ENCODE data around the gene LPCAT3.

The LPCAT3 gene

DNA sequence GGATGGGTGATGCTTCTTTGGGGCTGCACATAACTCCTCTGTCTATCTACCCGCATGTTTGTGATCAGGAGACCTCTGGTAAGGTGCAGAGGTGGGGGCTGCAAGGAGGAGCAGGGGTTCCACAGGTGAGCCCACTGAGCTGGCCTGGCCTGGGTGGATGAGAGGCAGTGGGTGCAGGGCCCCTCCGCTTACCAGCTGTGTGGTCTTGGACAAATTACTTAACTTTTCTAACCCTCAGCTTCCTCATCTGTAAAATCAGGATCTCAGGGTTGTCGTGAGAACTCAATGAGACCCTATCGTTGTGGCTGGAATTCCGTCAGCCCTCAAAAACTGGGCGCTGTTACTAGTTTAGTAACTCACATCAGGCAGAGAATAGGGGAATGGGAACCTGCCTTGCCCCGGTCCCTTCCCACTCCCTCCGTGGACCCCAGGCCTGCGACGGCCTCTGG, 59.6 kb downstream of the LPCAT3 start:
- POLR2A ChIA-PET = interaction anchor here (0.9 to 13.3 kb wide), 4 partner anchors 13 to 93 kb away, joined by 3 to 450 read pairs (median 4); partner anchors contain the start of genes C12orf57 and RNU7-1
- CTCF ChIA-PET = interaction anchor here (0.5 to 1.0 kb wide), 3 partner anchors 14 to 186 kb away, joined by 4 to 8 read pairs (median 5); no protein-coding TSS in a partner anchor
- no peak for TF ChIP-seq HDGF (IDR thresholded peaks at IDR 0.05; ENCODE audit: borderline replicate concordance)
- no peak for TF ChIP-seq SP1 (IDR thresholded peaks at IDR 0.05)
- no peak for TF ChIP-seq ELF4 (IDR thresholded peaks at IDR 0.05)
- TF ChIP-seq, protein P1, sequence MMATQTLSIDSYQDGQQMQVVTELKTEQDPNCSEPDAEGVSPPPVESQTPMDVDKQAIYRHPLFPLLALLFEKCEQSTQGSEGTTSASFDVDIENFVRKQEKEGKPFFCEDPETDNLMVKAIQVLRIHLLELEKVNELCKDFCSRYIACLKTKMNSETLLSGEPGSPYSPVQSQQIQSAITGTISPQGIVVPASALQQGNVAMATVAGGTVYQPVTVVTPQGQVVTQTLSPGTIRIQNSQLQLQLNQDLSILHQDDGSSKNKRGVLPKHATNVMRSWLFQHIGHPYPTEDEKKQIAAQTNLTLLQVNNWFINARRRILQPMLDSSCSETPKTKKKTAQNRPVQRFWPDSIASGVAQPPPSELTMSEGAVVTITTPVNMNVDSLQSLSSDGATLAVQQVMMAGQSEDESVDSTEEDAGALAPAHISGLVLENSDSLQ (IDR thresholded peaks at IDR 0.05) = no peak
- no peak for DNase-seq (ENCODE audit: extremely low spot score)

DNA sequence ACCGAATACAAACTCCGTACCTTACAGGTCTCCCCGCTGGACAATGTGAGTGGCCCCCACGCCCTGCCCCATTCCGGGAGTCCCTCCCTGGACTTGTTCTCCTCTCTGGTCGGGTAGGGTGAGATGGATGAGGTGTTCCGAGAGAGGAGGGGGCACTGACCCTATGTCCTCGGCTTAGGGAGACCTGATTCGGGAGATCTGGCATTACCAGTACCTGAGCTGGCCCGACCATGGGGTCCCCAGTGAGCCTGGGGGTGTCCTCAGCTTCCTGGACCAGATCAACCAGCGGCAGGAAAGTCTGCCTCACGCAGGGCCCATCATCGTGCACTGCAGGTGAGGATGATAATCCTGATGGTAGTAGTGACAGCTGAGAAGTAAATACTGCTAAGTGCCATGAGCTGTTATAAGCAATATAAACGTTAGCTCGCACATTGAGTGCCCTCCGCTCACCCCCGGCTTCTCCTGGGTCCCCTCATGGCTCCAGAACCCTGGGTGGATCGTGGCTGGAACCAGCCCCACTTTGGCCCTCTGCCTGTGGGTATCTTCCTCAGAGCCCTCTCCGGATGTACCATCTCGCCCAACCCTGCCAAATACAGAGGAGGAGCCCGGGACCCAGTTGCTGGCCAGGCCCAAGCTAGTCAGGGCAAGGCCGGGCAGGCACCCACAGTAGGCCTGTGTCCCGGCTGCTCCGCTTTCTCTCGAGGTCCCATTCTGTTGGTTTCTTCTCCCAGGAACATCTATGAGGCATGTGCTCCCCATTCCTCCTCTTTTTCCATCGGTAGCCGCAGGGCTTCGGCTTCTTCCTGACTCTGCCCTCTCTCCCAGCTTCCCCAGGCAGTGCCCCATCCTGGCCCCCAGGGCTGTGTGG, 60.3 kb downstream of the LPCAT3 start:
- TF ChIP-seq L3MBTL2 (conservative IDR thresholded peaks at IDR 0.05) (no peak), NFRKB (IDR thresholded peaks at IDR 0.05) (no peak), SUZ12 (IDR thresholded peaks at IDR 0.05) (no peak), FOXK2 (IDR thresholded peaks at IDR 0.05) (no peak), LEF1 (IDR thresholded peaks at IDR 0.05; ENCODE audit: borderline replicate concordance) (no peak), ELF4 (IDR thresholded peaks at IDR 0.05) (no peak), BHLHE40 (IDR thresholded peaks at IDR 0.05; ENCODE audit: borderline replicate concordance) (no peak)
- TF ChIP-seq, protein P1 (IDR thresholded peaks at IDR 0.05) = no peak
- DNase-seq (ENCODE audit: extremely low spot score) = no peak
- POLR2A ChIA-PET = interaction anchor here (0.9 to 13.3 kb wide), 3 partner anchors 12 to 89 kb away, joined by 3 to 450 read pairs (median 4); partner anchors contain the start of genes C12orf57 and RNU7-1
- CTCF ChIA-PET = interaction anchor here (0.5 to 1.0 kb wide), 3 partner anchors 13 to 186 kb away, joined by 4 to 8 read pairs (median 5); no protein-coding TSS in a partner anchor

DNA sequence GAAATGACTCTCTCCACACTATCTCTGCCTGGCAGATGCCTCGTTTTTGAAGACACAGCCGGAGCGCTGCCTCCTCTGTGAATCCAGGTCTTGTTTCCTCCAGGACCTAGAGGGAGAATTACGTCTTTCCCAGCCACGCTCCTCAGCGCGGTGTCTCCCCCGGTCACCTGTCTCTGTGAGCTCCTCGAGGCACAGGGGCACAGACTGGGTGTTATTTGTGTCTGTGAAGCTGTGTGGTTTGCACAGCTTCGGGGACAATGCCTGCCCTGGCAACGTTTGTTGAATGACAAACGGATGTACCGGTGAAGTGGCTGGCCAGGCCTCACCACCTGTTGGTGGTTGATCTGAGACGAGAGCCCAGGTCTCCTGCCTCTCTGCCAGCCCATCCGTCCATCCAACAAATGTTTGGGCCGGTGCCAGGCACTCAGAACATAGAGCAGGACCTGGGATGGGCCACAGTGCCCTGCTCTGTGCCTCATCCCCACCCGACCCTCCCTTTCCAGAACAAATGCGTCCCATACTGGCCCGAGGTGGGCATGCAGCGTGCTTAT, 61.0 kb downstream of the LPCAT3 start:
- ChIA-PET POLR2A (interaction anchor here (0.7 to 13.3 kb wide), 4 partner anchors 9 to 20 kb away, joined by 3 to 450 read pairs (median 4); partner anchors contain the start of genes C12orf57 and RNU7-1), CTCF (interaction anchor here (1.2 kb wide), 1 partner anchor 13 kb away, joined by 5 read pairs; the partner anchor contains the start of genes C12orf57 and RNU7-1)
- TF ChIP-seq CTBP1 (IDR thresholded peaks at IDR 0.05; ENCODE audit: borderline replicate concordance) (no peak), FOXK2 (IDR thresholded peaks at IDR 0.05) (no peak), ZNF384 (IDR thresholded peaks at IDR 0.05) (no peak), LEF1 (IDR thresholded peaks at IDR 0.05; ENCODE audit: borderline replicate concordance) (no peak), SUZ12 (IDR thresholded peaks at IDR 0.05) (no peak), BHLHE40 (IDR thresholded peaks at IDR 0.05; ENCODE audit: borderline replicate concordance) (no peak), ARNT (IDR thresholded peaks at IDR 0.05) (no peak), ELF4 (IDR thresholded peaks at IDR 0.05) (no peak), HDGF (IDR thresholded peaks at IDR 0.05; ENCODE audit: borderline replicate concordance) (no peak), TARDBP (IDR thresholded peaks at IDR 0.05) (no peak), SP1 (IDR thresholded peaks at IDR 0.05) (no peak), FOXA1 (IDR thresholded peaks at IDR 0.05) (no peak), L3MBTL2 (conservative IDR thresholded peaks at IDR 0.05) (no peak), FOXM1 (IDR thresholded peaks at IDR 0.05; ENCODE audit: borderline replicate concordance) (no peak), NFRKB (IDR thresholded peaks at IDR 0.05) (no peak)
- TF ChIP-seq, protein P1 (IDR thresholded peaks at IDR 0.05) = no peak
- no peak for DNase-seq (ENCODE audit: extremely low spot score)

- POLR2A ChIA-PET = interaction anchor here (0.7 to 13.3 kb wide), 4 partner anchors 10 to 18 kb away, joined by 3 to 450 read pairs (median 4); partner anchors contain the start of genes C12orf57 and RNU7-1
- no peak for TF ChIP-seq CTBP1 (IDR thresholded peaks at IDR 0.05; ENCODE audit: borderline replicate concordance)
- CTCF ChIA-PET = interaction anchor here (1.1 to 1.2 kb wide), 2 partner anchors 8 to 12 kb away, joined by 3 to 5 read pairs; partner anchors contain the start of genes C12orf57 and RNU7-1
- DNase-seq (ENCODE audit: extremely low spot score) = no peak
Observed at GRCh38 chr12:6956021-6956727, 62.1 kb downstream of the LPCAT3 start.

GRCh38 chr12:6955108-6956020, 62.9 kb downstream of the LPCAT3 start:
- POLR2A ChIA-PET = interaction anchor here (2.1 to 13.3 kb wide), 2 partner anchors 9 to 14 kb away, joined by 4 to 450 read pairs; partner anchors contain the start of genes C12orf57 and RNU7-1
- CTCF ChIA-PET = interaction anchor here (1.1 kb wide), 1 partner anchor 9 kb away, joined by 3 read pairs; no protein-coding TSS in a partner anchor
- TF ChIP-seq ELF4 (IDR thresholded peaks at IDR 0.05) (no peak), TARDBP (IDR thresholded peaks at IDR 0.05) (no peak), BHLHE40 (IDR thresholded peaks at IDR 0.05; ENCODE audit: borderline replicate concordance) (no peak), LEF1 (IDR thresholded peaks at IDR 0.05; ENCODE audit: borderline replicate concordance) (no peak), SP1 (IDR thresholded peaks at IDR 0.05) (no peak), HDGF (IDR thresholded peaks at IDR 0.05; ENCODE audit: borderline replicate concordance) (no peak), FOXA1 (IDR thresholded peaks at IDR 0.05) (no peak), CTBP1 (IDR thresholded peaks at IDR 0.05; ENCODE audit: borderline replicate concordance) (no peak), ARNT (IDR thresholded peaks at IDR 0.05) (no peak), FOXM1 (IDR thresholded peaks at IDR 0.05; ENCODE audit: borderline replicate concordance) (no peak), ZNF384 (IDR thresholded peaks at IDR 0.05) (no peak)
- no peak for DNase-seq (ENCODE audit: extremely low spot score)
